Thyroid gland (tissue), 4 donors: ENCODE data around the gene B4GALT6. TPM values are rescaled to one million over a fixed set of nuclear protein-coding genes. Genes with fewer than 3 reads are reported as not detected.

Experiments used
- DNase-seq, 2 donors: peaks; one replicate each; pipeline ENCODE4 v3.0.0-alpha.2; 2019
- H3K27ac ChIP-seq, 3 donors: fragments of 200-600 bp; sonication (generic); 1 replicate in 2 of 3; 2 replicates in 1 of 3; pipeline ENCODE4 v1.5.1; 2016 to 2019; ENCODE audit warnings: mild to moderate bottlenecking in 1 of 3, moderate library complexity in 1 of 3
- H3K27me3 ChIP-seq: fragments of 200-600 bp; sonication (generic); one replicate; pipeline ENCODE4 v1.5.1; 2019
- H3K36me3 ChIP-seq, 2 donors: fragments of 200-600 bp; sonication (generic); one replicate each; pipeline ENCODE4 v1.5.1; 2016 to 2019
- H3K4me1 ChIP-seq, 2 donors: fragments of 200-600 bp; sonication (generic); one replicate each; pipeline ENCODE4 v1.5.1; 2017 to 2019
- H3K4me3 ChIP-seq, 3 donors: fragments of 200-600 bp; sonication (generic); replicated peaks in 1 of 3; 1 replicate in 2 of 3; 2 replicates in 1 of 3; pipeline ENCODE4 v1.5.1; 2016; ENCODE audit warnings: mild to moderate bottlenecking in 1 of 3
- H3K9me3 ChIP-seq: fragments of 200-600 bp; sonication (generic); one replicate; pipeline ENCODE4 v1.5.1; 2017
- CTCF ChIP-seq, 6 experiments: fragments of 200-600 bp in 3 of 6; fragments of 450-650 bp in 3 of 6; sonication (generic) in 3 of 6; IDR thresholded peaks; one replicate each; pipeline ENCODE4 v1.5.1; 2016 to 2019; ENCODE audit warnings: antibody characterized with exemption in 6 of 6, mild to moderate bottlenecking in 2 of 6, inconsistent platforms in 1 of 6, moderate library complexity in 1 of 6
- POLR2A ChIP-seq, 2 donors: fragments of 450-650 bp; IDR thresholded peaks; one replicate each; pipeline ENCODE4 v1.6.1; 2017; ENCODE audit warnings: antibody characterized with exemption in 2 of 2, mild to moderate bottlenecking in 2 of 2, moderate library complexity in 1 of 2
- WGBS, 2 donors: methylation state at CpG; one replicate each; pipeline ENCODE4 v1.1.5; 2017; 5-methylcytosine and 5-hydroxymethylcytosine counted together
- intact Hi-C: fragments of 100-400 bp; cut with DNase I; formaldehyde crosslinking; loops from one replicate; pipeline ENCODE4 v1.15.1; 2023
- total RNA-seq, 4 donors: library from RNA; depleted of rRNA; stranded (reverse); fragments of >200 nt; gene quantifications; one replicate each; pipeline ENCODE4 v1.2.3, GENCODE V29; 2016

Gene B4GALT6
- total RNA-seq, 4 donors from 2014 or later = 1.3 to 2.6 (median 2.5) TPM

GRCh38 chr18:31598021-31598805 is 86.2 kb downstream of the B4GALT6 start:
- TF ChIP-seq CTCF (IDR thresholded peaks at IDR 0.05) = no peak
- no peak for TF ChIP-seq POLR2A (IDR thresholded peaks at IDR 0.05)
- H3K27ac ChIP-seq = no peak overlapping the region
- 90 to 91% methylated on average over 13 of the region's 13 CpGs for whole genome bisulfite sequencing, 2 donors
- H3K4me1 ChIP-seq = no peaks in the 10 kb centered on the region
- H3K27me3 ChIP-seq = no peaks in the 10 kb centered on the region
- H3K9me3 ChIP-seq = no peaks in the 10 kb centered on the region
- no peaks in the 10 kb centered on the region for H3K36me3 ChIP-seq
- intact Hi-C loops = no loop called here
- no peak overlapping the region for H3K4me3 ChIP-seq
- DNase-seq = no peak

GRCh38 chr18:31596081-31596872 is 88.1 kb downstream of the B4GALT6 start:
- intact Hi-C loops = no loop called here
- TF ChIP-seq POLR2A (IDR thresholded peaks at IDR 0.05) = no peak
- TF ChIP-seq CTCF (IDR thresholded peaks at IDR 0.05) = no peak
- Histone ChIP-seq H3K4me3 (no peak overlapping the region), H3K27ac (no peak overlapping the region), H3K27me3 (no peaks in the 10 kb centered on the region), H3K9me3 (no peaks in the 10 kb centered on the region), H3K36me3 (no peaks in the 10 kb centered on the region), H3K4me1 (no peaks in the 10 kb centered on the region)
- WGBS, 2 donors = 86 to 89% methylated on average over 9 of the region's 9 CpGs
- no peak for DNase-seq

DNA sequence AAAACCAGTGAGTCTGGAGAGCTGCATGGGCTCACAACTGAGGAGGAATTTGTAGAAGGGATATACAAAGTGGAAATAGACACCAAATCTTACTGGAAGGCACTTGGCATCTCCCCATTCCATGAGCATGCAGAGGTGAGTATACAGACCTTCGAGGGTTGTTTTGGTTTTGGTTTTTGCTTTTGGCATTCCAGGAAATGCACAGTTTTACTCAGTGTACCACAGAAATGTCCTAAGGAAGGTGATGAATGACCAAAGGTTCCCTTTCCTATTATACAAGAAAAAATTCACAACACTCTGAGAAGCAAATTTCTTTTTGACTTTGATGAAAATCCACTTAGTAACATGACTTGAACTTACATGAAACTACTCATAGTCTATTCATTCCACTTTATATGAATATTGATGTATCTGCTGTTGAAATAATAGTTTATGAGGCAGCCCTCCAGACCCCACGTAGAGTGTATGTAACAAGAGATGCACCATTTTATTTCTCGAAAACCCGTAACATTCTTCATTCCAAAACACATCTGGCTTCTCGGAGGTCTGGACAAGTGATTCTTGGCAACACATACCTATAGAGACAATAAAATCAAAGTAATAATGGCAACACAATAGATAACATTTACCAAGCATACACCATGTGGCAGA is 89.1 kb downstream of the B4GALT6 start:
- H3K27me3 ChIP-seq = no peaks in the 10 kb centered on the region
- H3K27ac ChIP-seq = no peak overlapping the region
- WGBS, 2 donors = 87 to 88% methylated on average over 5 of the region's 5 CpGs
- H3K9me3 ChIP-seq = no peaks in the 10 kb centered on the region
- no peak overlapping the region for H3K4me3 ChIP-seq
- H3K4me1 ChIP-seq = no peaks in the 10 kb centered on the region
- no peak for DNase-seq
- intact Hi-C loops = no loop called here
- no peaks in the 10 kb centered on the region for H3K36me3 ChIP-seq
- TF ChIP-seq POLR2A (IDR thresholded peaks at IDR 0.05) = no peak
- TF ChIP-seq CTCF (IDR thresholded peaks at IDR 0.05) = no peak

- Histone ChIP-seq H3K4me3 (no peak overlapping the region), H3K9me3 (no peaks in the 10 kb centered on the region), H3K27ac (no peak overlapping the region), H3K27me3 (no peaks in the 10 kb centered on the region), H3K4me1 (no peaks in the 10 kb centered on the region), H3K36me3 (no peaks in the 10 kb centered on the region)
- no peak for DNase-seq
- TF ChIP-seq CTCF (IDR thresholded peaks at IDR 0.05) (no peak), POLR2A (IDR thresholded peaks at IDR 0.05) (no peak)
- WGBS, 2 donors = 76 to 77% methylated on average over 10 of the region's 10 CpGs
- intact Hi-C loops = no loop called here
These were observed 91.7 kb downstream of the B4GALT6 start for GRCh38 chr18:31592506-31593157.
